Astrocyte (in vitro differentiated cells and primary cell): ENCODE results near the gene CORO2A. TPM values are rescaled to one million over a fixed set of nuclear protein-coding genes. Genes with fewer than 3 reads are reported as not detected.
A peak's percentile ranks its signal among the peaks of the same experiment; 100 is the strongest.

Experiments used
- DNase-seq: peaks from one replicate; pipeline ENCODE4 v3.0.0-alpha.2; 2010; ENCODE audit warnings: low read depth
- FAIRE-seq: peaks from 2 replicates; lab custom pipeline; 2011; peaks lifted over from hg19 to GRCh38; lab: Jason Lieb, UNC
- H2AFZ ChIP-seq: 2 replicates; pipeline ENCODE4 v1.6.0; 2012; ENCODE audit warnings: low read depth, low read length, inconsistent platforms
- H3K27ac ChIP-seq: 2 replicates; pipeline ENCODE4 v1.5.1; 2011; ENCODE audit warnings: low read depth, low read length, inconsistent platforms
- H3K27me3 ChIP-seq: 2 replicates; pipeline ENCODE4 v1.6.0; 2011; ENCODE audit warnings: low read length, inconsistent platforms; ENCODE audit not compliant: insufficient read depth
- H3K36me3 ChIP-seq: 2 replicates; pipeline ENCODE4 v1.5.1; 2011; ENCODE audit warnings: low read length, inconsistent platforms; ENCODE audit not compliant: insufficient read depth
- H3K4me1 ChIP-seq: 2 replicates; pipeline ENCODE4 v1.5.1; 2011; ENCODE audit warnings: low read length, inconsistent platforms; ENCODE audit not compliant: insufficient read depth
- H3K4me2 ChIP-seq: 2 replicates; pipeline ENCODE4 v1.6.0; 2012; ENCODE audit warnings: low read length, inconsistent platforms
- H3K4me3 ChIP-seq: 2 replicates; pipeline ENCODE4 v1.5.1; 2011; ENCODE audit warnings: low read depth, mild to moderate bottlenecking, low read length, inconsistent platforms; ENCODE audit not compliant: insufficient read depth
- H3K79me2 ChIP-seq: 2 replicates; pipeline ENCODE4 v1.6.0; 2012; ENCODE audit warnings: mild to moderate bottlenecking, low read length, inconsistent platforms; ENCODE audit not compliant: insufficient read depth
- H3K9ac ChIP-seq: 2 replicates; pipeline ENCODE4 v1.6.0; 2012; ENCODE audit warnings: mild to moderate bottlenecking, low read length, inconsistent platforms
- H3K9me3 ChIP-seq: 2 replicates; pipeline ENCODE4 v1.5.1; 2012; ENCODE audit warnings: low read depth, mild to moderate bottlenecking, low read length, inconsistent platforms; ENCODE audit not compliant: insufficient read depth
- H4K20me1 ChIP-seq: 2 replicates; pipeline ENCODE4 v1.6.0; 2012; ENCODE audit warnings: low read length, inconsistent platforms; ENCODE audit not compliant: insufficient read depth
- H3K27ac Mint-ChIP-seq: one replicate; pipeline ENCODE4 v1.8.0; 2021; ENCODE audit warnings: mild to moderate bottlenecking, mixed read lengths; ENCODE audit not compliant: unreplicated experiment
- H3K27me3 Mint-ChIP-seq: one replicate; pipeline ENCODE4 v1.8.0; 2021; ENCODE audit warnings: low read depth, mixed read lengths; ENCODE audit not compliant: unreplicated experiment
- H3K36me3 Mint-ChIP-seq: one replicate; pipeline ENCODE4 v1.8.0; 2021; ENCODE audit warnings: low read depth, mixed read lengths; ENCODE audit not compliant: unreplicated experiment
- H3K4me1 Mint-ChIP-seq: one replicate; pipeline ENCODE4 v1.8.0; 2021; ENCODE audit warnings: low read depth, mixed read lengths; ENCODE audit not compliant: unreplicated experiment
- H3K4me3 Mint-ChIP-seq: one replicate; pipeline ENCODE4 v1.8.0; 2021; ENCODE audit warnings: mild to moderate bottlenecking, moderate library complexity, mixed read lengths; ENCODE audit not compliant: unreplicated experiment
- H3K9me3 Mint-ChIP-seq: one replicate; pipeline ENCODE4 v1.8.0; 2021; ENCODE audit warnings: mild to moderate bottlenecking, mixed read lengths; ENCODE audit not compliant: unreplicated experiment
- CTCF ChIP-seq: IDR thresholded peaks from 2 replicates; pipeline ENCODE4 v1.5.1; 2011; ENCODE audit warnings: low read depth, mild to moderate bottlenecking, inconsistent platforms, low read length, moderate library complexity; ENCODE audit not compliant: insufficient read depth
- EZH2 ChIP-seq: IDR thresholded peaks from 2 replicates; pipeline ENCODE4 v1.6.1; 2012; ENCODE audit warnings: mild to moderate bottlenecking, low read length, inconsistent platforms; ENCODE audit not compliant: insufficient read depth
- total RNA-seq: library from RNA; stranded (reverse); gene quantifications from 2 replicates; pipeline ENCODE4 v1.2.1, GENCODE V29; 2021

Gene CORO2A
- total RNA-seq, 1 donor from 2014 or later, result 11.1 TPM

- no peak overlapping the region for H3K4me3 Mint-ChIP-seq
- Histone ChIP-seq H3K9me3 (no peaks in the 10 kb centered on the region), H3K4me2 (no peak overlapping the region), H3K79me2 (no peaks in the 10 kb centered on the region), H4K20me1 (no peaks in the 10 kb centered on the region), H3K27me3 (no peaks in the 10 kb centered on the region), H3K9ac (peak overlapping the region; percentile 22), H3K4me3 (no peak overlapping the region), H2AFZ (no peak overlapping the region), H3K27ac (peak overlapping the region; percentile 2), H3K4me1 (peaks cover 21% of the 10 kb centered on the region), H3K36me3 (no peaks in the 10 kb centered on the region)
- peak overlapping the region; percentile 83 for H3K27ac Mint-ChIP-seq
- TF ChIP-seq CTCF (no peak), EZH2 (no peak)
- FAIRE-seq (no peak), DNase-seq (no peak)
- no peaks in the 10 kb centered on the region for H3K9me3 Mint-ChIP-seq
- H3K4me1 Mint-ChIP-seq, result peaks cover 43% of the 10 kb centered on the region
- H3K27me3 Mint-ChIP-seq, result peaks cover 7% of the 10 kb centered on the region
- peaks cover 17% of the 10 kb centered on the region for H3K36me3 Mint-ChIP-seq
These were observed 26.9 kb upstream of the CORO2A start for GRCh38 chr9:98219364-98219716.

- no peak overlapping the region for H2AFZ ChIP-seq
- H3K4me2 ChIP-seq, result no peak overlapping the region
- H4K20me1 ChIP-seq, result no peaks in the 10 kb centered on the region
- Mint-ChIP-seq H3K4me3 (no peak overlapping the region), H3K4me1 (peaks cover 43% of the 10 kb centered on the region), H3K27ac (peak overlapping the region; percentile 75), H3K36me3 (peaks cover 17% of the 10 kb centered on the region), H3K9me3 (no peaks in the 10 kb centered on the region), H3K27me3 (peaks cover 7% of the 10 kb centered on the region)
- H3K9ac ChIP-seq, result peak overlapping the region; percentile 22
- peaks cover 21% of the 10 kb centered on the region for H3K4me1 ChIP-seq
- no peaks in the 10 kb centered on the region for H3K27me3 ChIP-seq
- peak; percentile 48 for DNase-seq
- peak overlapping the region; percentile 2 for H3K27ac ChIP-seq
- peaks cover 2% of the 10 kb centered on the region for H3K36me3 ChIP-seq
- TF ChIP-seq EZH2 (no peak), CTCF (no peak)
- H3K9me3 ChIP-seq, result no peaks in the 10 kb centered on the region
- no peak overlapping the region for H3K4me3 ChIP-seq
- H3K79me2 ChIP-seq, result no peaks in the 10 kb centered on the region
- no peak for FAIRE-seq
These were observed 26.3 kb upstream of the CORO2A start for GRCh38 chr9:98218562-98219363.

GRCh38 chr9:98217255-98217654 is 24.8 kb upstream of the CORO2A start:
- Histone ChIP-seq H3K36me3 (peaks cover 11% of the 10 kb centered on the region), H3K27ac (no peak overlapping the region), H3K4me2 (no peak overlapping the region), H2AFZ (no peak overlapping the region), H3K9me3 (no peaks in the 10 kb centered on the region), H3K4me1 (peaks cover 7% of the 10 kb centered on the region), H3K27me3 (no peaks in the 10 kb centered on the region), H4K20me1 (no peaks in the 10 kb centered on the region), H3K4me3 (no peak overlapping the region), H3K9ac (no peak overlapping the region), H3K79me2 (no peaks in the 10 kb centered on the region)
- Mint-ChIP-seq H3K4me1 (peaks cover 30% of the 10 kb centered on the region), H3K9me3 (no peaks in the 10 kb centered on the region), H3K36me3 (peaks cover 22% of the 10 kb centered on the region), H3K27ac (no peak overlapping the region), H3K27me3 (peaks cover 7% of the 10 kb centered on the region), H3K4me3 (no peak overlapping the region)
- no peak for FAIRE-seq
- DNase-seq, result no peak
- TF ChIP-seq CTCF (no peak), EZH2 (no peak)
